SU-DHL-6 (cell line): ENCODE measurements around the gene ADAMTS16.

Experiments used
- H2AFZ ChIP-seq: fragments of 200-600 bp; sonication (generic); 2 replicates; pipeline ENCODE4 v1.6.1; 2014; ENCODE audit warnings: low read depth, mild to moderate bottlenecking, moderate library complexity, mixed read lengths, antibody characterized with exemption, low read length; ENCODE audit not compliant: severe bottlenecking
- H3F3A ChIP-seq: fragments of 200-600 bp; shearing (Covaris generic); 2 replicates; pipeline ENCODE4 v1.6.0; 2016; ENCODE audit warnings: antibody characterized with exemption, mild to moderate bottlenecking; ENCODE audit not compliant: insufficient read depth
- H3K27ac ChIP-seq: fragments of 200-600 bp; sonication (generic); 2 replicates; pipeline ENCODE4 v1.5.1; 2016; ENCODE audit warnings: low read depth, mild to moderate bottlenecking, low read length, moderate library complexity, mixed read lengths
- H3K27me3 ChIP-seq: fragments of 200-600 bp; sonication (generic), shearing (Covaris generic); 2 replicates; pipeline ENCODE4 v1.6.0; 2014; ENCODE audit warnings: mild to moderate bottlenecking, low read length
- H3K36me3 ChIP-seq: fragments of 200-600 bp; sonication (generic); 2 replicates; pipeline ENCODE4 v1.6.1; 2014; ENCODE audit warnings: mild to moderate bottlenecking, low read length, mixed read lengths
- H3K4me2 ChIP-seq: fragments of 300-600, 200-600 bp; shearing (Covaris generic), sonication (generic); 2 replicates; pipeline ENCODE4 v1.6.0; 2014; ENCODE audit warnings: low read length, low read depth, mild to moderate bottlenecking; ENCODE audit not compliant: poor library complexity, severe bottlenecking
- H3K4me3 ChIP-seq: fragments of 200-600 bp; sonication (generic); 2 replicates; pipeline ENCODE4 v1.5.1; 2014; ENCODE audit warnings: antibody characterized with exemption, low read length, mild to moderate bottlenecking, mixed read lengths; ENCODE audit not compliant: insufficient read depth, poor library complexity, severe bottlenecking
- H3K79me2 ChIP-seq: fragments of 200-600 bp; sonication (generic); 2 replicates; pipeline ENCODE4 v1.6.1; 2014; ENCODE audit warnings: mild to moderate bottlenecking, low read length, moderate library complexity; ENCODE audit not compliant: insufficient read depth
- H3K9ac ChIP-seq: fragments of 200-600 bp; sonication (generic); 2 replicates; pipeline ENCODE4 v1.7.0; 2014; ENCODE audit warnings: mild to moderate bottlenecking, low read length
- H3K9me2 ChIP-seq: fragments of 200-600 bp; sonication (generic); replicated peaks from 2 replicates; pipeline ENCODE4 v1.6.1; 2014; ENCODE audit warnings: low read length; ENCODE audit not compliant: insufficient read depth
- H3K9me3 ChIP-seq: fragments of 200-600 bp; sonication (generic); 2 replicates; pipeline ENCODE4 v1.6.1; 2014; ENCODE audit warnings: low read length, mixed read lengths; ENCODE audit not compliant: insufficient read depth
- H4K20me1 ChIP-seq: fragments of 200-600 bp; sonication (generic); 2 replicates; pipeline ENCODE4 v1.6.1; 2014; ENCODE audit warnings: low read depth, mild to moderate bottlenecking, antibody characterized with exemption, low read length, moderate library complexity, mixed read lengths
- EZH2phosphoT487 ChIP-seq: fragments of 200-600 bp; sonication (generic), shearing (Covaris generic); conservative IDR thresholded peaks from 2 replicates; pipeline ENCODE4 v1.6.1; 2018; ENCODE audit warnings: mild to moderate bottlenecking, antibody characterized with exemption, low read length, moderate library complexity, mixed read lengths
- TF ChIP-seq, protein P1 (sequence below): fragments of 200-600 bp; sonication (generic); IDR thresholded peaks from one replicate; pipeline ENCODE4 v1.5.1; 2017; ENCODE audit warnings: antibody characterized with exemption, mild to moderate bottlenecking, low read length, moderate library complexity; ENCODE audit not compliant: insufficient read depth, poor library complexity, severe bottlenecking

Gene ADAMTS16

GRCh38 chr5:5369051-5369605 is 229.0 kb downstream of the ADAMTS16 start:
- no peak for TF ChIP-seq EZH2phosphoT487
- TF ChIP-seq, protein P1, sequence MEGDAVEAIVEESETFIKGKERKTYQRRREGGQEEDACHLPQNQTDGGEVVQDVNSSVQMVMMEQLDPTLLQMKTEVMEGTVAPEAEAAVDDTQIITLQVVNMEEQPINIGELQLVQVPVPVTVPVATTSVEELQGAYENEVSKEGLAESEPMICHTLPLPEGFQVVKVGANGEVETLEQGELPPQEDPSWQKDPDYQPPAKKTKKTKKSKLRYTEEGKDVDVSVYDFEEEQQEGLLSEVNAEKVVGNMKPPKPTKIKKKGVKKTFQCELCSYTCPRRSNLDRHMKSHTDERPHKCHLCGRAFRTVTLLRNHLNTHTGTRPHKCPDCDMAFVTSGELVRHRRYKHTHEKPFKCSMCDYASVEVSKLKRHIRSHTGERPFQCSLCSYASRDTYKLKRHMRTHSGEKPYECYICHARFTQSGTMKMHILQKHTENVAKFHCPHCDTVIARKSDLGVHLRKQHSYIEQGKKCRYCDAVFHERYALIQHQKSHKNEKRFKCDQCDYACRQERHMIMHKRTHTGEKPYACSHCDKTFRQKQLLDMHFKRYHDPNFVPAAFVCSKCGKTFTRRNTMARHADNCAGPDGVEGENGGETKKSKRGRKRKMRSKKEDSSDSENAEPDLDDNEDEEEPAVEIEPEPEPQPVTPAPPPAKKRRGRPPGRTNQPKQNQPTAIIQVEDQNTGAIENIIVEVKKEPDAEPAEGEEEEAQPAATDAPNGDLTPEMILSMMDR, result no peak
- H3K27ac ChIP-seq, result no peak overlapping the region
- H3K4me2 ChIP-seq, result no peak overlapping the region
- H2AFZ ChIP-seq, result no peak overlapping the region
- no peaks in the 10 kb centered on the region; the same call in 1 of the 2 replicates for H3K27me3 ChIP-seq
- H3F3A ChIP-seq, result no peaks in the 10 kb centered on the region
- H3K4me3 ChIP-seq, result no peak overlapping the region
- H3K9me2 ChIP-seq, result no peaks in the 10 kb centered on the region
- H4K20me1 ChIP-seq, result no peaks in the 10 kb centered on the region
- no peak overlapping the region for H3K9ac ChIP-seq
- no peaks in the 10 kb centered on the region for H3K36me3 ChIP-seq
- H3K79me2 ChIP-seq, result no peaks in the 10 kb centered on the region
- H3K9me3 ChIP-seq, result no peaks in the 10 kb centered on the region
